GM18951 (cell line): ENCODE data around the gene PKP1.

Experiments used
- POLR2A ChIP-seq: IDR thresholded peaks from 4 replicates; pipeline ENCODE4 v1.6.1; 2011; ENCODE audit warnings: mild to moderate bottlenecking; ENCODE audit not compliant: insufficient read length, insufficient read depth; ENCODE audit errors: extremely low read depth
- in situ Hi-C: fragments of 300-500 bp; cut with MboI; formaldehyde crosslinking; loops from one replicate; pipeline ENCODE4 v1.12.0; 2022; ENCODE audit warnings: low sequenced_read_pairs, mixed read lengths, inconsistent platforms; ENCODE audit not compliant: unreplicated experiment

Gene PKP1

DNA sequence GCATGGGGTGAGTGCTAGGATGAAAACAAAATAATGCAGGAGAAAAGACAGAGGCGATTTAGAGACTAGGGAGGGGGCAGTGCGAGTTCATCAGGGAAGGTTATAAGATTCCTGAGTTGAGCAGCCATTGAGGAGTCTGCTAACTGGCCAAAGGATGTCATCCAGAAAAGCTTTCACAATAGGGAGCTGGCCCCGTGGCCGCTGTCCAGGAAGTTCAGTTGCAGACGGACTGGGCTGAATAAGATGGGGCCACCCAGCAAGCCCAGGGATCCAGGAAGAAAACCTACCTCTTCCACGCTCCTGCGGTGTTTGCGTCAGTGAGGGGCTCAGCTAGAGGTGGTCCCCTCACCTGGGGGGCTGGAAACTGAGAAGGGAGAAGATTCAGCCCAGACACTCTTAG is 4.0 kb upstream of the PKP1 start:
- no peak for TF ChIP-seq POLR2A
- in situ Hi-C loops = no loop called here

DNA sequence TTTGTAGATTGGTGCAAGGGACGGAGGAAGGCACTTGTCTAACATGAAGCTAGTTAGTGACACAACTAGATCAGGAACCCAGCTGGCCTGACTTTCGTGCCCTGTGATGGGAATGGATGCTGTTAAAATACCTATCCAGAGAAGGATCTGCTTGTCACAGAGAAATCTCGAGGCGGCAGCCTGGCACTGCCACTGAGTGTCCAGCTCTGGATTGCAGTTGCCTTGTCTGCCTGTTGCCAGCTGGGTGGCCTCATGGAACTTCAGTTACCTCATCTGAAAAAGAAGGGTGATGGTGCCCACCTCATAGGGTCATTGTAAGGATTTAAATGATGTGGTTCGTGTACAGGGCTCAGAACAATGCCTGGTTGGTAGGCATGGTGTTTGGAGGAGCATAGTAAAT is 2.4 kb upstream of the PKP1 start:
- in situ Hi-C loops = no loop called here
- no peak for TF ChIP-seq POLR2A

DNA sequence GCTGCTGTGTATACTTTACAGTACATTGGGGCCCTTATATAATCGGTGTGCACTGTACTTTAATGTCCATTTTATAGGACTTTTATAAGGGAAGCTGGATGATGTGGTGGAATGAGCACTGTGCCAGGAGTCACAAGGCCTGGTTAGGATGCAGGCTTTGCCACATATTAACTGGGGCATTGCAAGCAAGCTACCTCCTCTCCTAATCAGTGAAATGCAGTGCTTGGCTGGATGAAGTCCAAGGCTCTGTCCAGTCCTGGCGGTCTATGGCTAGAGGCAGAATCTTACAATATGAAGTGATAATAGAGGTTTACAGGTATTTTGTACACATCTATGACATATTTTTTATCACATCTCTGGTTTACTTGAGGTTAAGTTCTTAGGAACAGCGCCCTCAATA is 1.7 kb upstream of the PKP1 start:
- TF ChIP-seq POLR2A = no peak
- in situ Hi-C loops = no loop called here

DNA sequence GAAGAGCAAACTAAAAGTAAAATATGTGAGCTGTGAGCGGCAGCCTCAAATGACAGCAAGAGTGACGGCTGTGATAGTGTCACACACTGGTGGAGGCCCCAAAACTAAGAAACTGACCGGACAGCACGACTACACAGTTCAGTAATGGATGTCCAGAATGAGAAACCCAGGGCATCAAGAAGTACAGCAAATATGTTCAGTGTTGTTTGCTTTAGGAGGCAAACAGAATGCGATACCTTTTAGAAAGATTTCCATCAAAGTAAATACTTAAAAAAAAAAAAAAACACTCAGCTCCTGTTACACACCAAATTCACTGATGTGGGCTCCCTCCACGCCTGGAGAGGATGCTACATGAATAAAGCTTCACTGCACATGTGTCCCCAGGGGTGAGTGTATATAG is 1.1 kb upstream of the PKP1 start:
- no peak for TF ChIP-seq POLR2A
- in situ Hi-C loops = no loop called here

DNA sequence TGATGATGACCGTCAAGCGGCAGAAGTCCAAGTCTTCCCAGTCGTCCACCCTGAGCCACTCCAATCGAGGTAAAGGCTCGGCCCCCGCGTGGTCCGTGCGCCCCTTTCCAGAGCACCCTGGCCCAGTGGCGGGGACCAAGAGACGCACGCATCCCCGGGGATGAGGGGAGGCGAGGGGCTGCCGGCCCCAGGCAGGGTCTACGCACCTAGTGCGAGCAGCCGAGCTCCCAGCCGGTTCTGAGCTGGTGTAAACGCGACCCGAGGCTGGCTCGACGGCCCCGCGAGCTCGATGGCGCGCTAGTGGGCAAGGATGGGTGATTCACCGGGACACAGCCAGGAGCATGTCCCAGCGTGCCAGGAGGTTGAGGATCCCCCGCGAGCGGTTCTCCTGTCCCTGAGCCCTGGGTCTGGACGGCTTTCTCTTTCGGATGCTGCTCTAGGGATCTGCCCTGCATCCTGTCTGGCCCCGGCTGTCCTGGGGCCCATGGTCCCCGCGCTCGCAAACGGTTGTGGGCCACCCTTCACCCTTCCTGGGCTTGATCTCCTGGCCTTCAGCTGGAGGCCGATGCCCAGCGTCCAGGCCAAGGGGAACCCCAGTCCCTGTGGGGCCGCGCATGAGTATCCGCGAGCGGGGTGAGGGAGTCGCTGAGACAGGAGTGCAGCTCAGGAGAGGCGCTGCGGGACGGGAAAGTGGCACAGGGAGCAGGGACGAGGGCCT is 689 bp downstream of the PKP1 start:
- TF ChIP-seq POLR2A = no peak
- in situ Hi-C loops = no loop called here

DNA sequence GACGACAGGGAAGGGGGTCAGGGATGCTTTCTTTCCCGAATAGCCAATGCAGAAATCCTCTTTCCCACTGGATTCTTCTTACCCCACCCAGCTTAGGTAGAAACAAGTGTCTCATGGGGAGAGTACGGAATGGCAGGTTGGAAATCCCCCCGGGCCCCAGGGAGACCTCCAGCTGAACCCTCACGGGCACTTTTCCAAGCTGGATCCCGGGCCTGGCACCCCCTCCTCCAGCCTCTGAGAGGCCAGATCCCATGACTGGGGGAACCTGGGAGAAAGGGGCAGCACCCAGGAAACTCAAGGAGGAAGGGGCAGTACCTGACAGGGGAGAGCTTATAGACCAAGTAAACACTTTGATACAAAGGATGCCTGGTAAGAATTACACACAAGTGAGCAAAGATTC is 1.3 kb downstream of the PKP1 start:
- in situ Hi-C loops = no loop called here

DNA sequence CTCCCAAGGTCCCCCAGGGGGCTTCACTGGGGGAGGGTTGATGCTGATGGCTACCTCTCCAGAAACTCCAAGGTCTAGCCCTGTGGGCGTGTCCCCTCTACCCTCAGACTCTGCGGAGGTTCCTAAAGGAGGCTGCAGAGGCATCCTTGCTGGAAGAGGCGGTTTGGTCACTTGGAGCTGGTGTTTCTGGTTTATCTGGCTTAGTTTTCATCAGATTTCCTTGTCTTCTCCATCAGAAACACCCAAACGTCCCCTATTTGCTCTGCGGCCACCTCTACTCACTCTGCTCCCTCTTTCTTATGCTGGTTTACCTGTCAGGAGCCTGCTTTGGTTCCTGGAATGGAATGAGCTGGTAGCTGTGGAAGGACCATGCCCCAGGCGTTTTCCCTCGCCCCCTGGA is 2.5 kb downstream of the PKP1 start:
- in situ Hi-C loops = no loop called here

More for the DNA sequence above, 1.3 kb downstream of the PKP1 start:
- TF ChIP-seq POLR2A = no peak

DNA sequence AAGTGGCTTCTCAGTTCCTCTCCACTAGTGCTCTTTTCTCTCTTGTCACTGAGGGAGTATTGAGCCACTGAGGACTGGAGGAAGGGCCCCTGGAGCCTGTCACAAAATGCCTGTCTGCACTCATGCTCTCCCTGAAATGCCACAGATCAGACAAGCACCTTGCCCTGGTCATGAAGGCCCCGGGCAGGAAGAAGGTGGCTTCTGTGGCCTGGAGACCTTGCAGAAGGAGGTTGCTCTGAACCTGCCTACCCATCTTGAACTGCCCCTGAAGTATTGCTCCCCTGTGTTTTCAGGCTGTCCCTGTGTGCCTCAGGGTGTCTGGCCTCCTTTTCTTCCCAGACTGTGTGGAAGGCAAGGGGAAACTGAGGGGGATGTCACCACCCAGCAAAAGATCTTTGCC is 3.1 kb downstream of the PKP1 start:
- in situ Hi-C loops = no loop called here
- TF ChIP-seq POLR2A = no peak

More for the DNA sequence above, 2.5 kb downstream of the PKP1 start:
- TF ChIP-seq POLR2A = no peak

DNA sequence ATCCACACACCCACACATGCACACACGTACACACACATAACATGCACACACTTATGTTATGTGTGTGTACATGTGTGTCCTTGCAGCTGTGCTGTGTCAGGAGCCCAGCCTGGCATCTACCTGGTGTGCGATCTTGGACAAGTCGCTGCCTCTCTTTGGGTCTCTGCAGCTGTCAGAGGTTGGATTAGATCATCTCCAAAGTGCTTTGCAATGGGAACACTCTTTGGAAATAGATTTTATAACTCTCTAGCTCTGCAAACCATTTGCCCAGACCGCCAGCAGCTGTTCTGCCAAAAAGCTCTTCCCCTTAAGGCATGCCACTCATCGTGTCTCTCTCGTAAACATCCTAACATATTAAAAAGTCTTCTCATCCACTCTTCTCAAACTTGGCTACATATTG is 4.7 kb downstream of the PKP1 start:
- in situ Hi-C loops = no loop called here
- no peak for TF ChIP-seq POLR2A

DNA sequence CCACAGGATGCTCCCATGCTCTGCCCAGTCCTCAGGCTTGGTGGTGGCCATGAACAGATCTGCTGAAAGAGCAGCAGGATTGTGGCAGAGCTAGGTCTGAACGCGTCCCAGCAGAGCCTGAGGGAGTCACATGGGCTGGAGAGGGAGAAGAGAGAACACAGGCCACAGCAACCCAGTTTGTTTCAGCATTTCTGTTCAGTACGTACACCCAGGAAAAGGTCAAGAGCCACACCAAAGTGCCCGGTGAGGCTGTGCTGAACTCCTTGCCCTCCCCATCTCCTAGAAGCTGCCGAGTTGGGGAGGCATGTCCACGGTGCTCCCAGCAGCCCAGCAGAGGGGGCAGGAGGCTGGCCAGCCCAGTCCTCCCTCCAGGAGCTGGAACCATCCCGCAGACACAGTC is 5.5 kb downstream of the PKP1 start:
- in situ Hi-C loops = no loop called here
- no peak for TF ChIP-seq POLR2A

DNA sequence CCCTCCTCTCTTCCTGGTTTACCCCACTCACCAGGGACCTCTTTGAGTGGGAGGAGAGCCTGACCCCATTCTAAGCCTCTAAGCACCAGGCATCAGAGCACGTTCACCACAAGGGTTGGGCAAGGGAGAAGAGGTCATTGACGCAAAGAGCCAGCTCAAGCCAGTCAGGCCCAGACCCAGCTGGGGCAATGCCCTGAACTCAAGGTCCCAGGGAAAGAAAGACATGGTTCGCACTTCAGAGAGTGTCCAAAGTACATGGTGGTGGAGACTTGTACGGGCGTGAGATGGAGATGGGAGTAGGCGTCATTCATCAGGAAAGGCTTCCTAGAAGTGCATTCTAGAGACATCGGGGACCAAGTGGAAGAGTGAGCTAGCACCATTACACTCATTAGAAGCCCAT is 7.2 kb downstream of the PKP1 start:
- in situ Hi-C loops = no loop called here
- TF ChIP-seq POLR2A = no peak

DNA sequence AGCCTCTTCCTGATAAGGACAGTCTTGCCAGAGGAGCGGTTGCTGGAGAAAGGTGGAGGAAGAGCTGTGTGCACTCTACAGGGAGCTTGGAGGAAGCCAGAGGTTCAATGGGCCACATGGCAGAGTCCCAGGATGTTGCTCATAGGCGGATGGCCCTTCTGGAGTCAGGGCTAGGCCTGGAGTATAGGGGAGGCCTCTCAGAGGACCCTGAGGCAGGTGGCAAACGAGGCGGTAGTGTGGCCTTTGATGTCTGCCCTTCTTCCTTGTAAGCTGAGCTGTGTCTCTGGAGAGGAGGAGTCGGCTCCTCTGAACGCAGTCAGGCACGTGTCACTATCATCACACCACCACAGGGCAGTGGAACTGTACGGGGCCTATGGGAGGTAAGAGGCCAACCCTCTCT is 8.6 kb downstream of the PKP1 start:
- in situ Hi-C loops = no loop called here
- no peak for TF ChIP-seq POLR2A

DNA sequence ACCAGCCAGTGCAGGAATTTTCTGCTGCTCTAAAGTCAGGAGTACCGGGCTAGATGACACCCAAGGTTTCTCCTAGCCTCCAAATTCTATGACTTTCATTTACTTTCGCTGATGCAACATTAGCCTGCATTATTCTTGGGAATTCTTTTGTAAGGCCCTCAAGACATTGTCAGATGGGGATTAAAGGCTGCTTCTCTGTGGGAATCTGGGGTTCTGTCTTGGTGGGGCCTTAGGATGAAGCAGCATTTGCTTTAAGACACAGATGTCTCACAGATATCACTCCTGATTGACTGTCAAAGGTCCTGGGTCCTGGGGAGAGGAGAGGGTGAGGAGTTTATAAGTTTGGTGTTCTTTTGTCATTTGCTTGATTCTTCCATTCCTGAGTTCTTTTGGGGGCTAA is 11.6 kb downstream of the PKP1 start:
- in situ Hi-C loops = no loop called here
- TF ChIP-seq POLR2A = no peak

DNA sequence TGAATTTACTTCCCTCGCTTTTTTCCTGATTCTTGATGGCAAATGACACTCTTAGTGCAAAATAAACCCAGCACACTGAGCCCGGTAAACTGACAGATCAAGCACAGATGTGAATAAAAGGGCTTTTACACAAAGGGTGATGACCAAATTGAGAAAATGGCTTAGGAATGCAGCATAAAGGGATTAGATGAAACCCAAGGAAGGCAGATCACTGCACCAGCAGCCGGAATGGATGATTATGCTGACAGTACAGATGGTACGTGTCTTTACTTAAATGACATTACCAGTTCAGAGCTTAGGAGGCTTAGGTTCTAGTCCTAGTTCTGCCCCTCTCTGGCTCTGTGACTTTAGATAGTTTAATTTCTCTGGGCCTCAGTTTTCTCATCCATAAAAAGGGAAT is 12.0 kb downstream of the PKP1 start:
- in situ Hi-C loops = no loop called here
- TF ChIP-seq POLR2A = no peak

DNA sequence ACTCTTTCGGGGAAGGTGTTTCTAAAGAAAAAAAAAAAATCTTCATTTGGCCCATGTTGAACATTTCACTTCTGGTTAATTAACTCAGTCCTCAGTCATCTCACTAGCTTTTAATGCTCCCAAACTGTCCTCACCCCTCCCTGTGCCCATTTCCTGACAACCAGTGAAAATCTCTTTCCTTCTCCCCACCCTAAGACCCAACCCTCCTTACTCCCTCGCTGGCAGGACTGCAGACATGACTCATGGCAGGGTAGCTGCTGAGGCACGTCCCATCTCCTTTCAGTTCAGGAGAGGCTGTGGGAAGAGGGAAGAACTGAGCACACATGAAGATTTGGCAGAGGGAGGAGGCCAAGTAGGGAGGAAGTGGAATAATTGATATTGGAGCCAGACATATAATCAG is 12.6 kb downstream of the PKP1 start:
- in situ Hi-C loops = no loop called here

DNA sequence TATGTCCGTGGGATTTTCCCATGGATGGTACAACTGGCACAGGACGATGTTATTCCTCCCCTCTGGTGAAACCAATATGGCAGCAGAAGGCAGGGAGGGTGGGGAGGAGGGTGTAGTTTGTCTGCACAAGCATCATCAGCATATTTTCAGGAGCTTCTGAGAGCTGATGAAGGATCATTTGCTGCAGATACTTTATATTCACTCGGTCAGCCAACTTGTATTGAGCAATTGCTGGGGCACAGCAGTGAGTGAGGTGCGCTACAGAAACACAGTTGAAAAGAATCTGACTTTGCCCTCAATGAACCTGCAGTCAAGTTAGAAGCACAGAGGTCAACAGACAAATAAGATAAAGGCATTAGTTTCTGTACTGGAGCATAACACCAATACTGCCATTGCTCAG is 13.0 kb downstream of the PKP1 start:
- in situ Hi-C loops = no loop called here

More for the DNA sequence above, 12.6 kb downstream of the PKP1 start:
- no peak for TF ChIP-seq POLR2A

More for the DNA sequence above, 13.0 kb downstream of the PKP1 start:
- TF ChIP-seq POLR2A = no peak
